GM12892 (cell line): Measurements from ENCODE around the gene MEF2B.

ENCODE experiments used
- POLR2A ChIP-seq: IDR thresholded peaks from 2 replicates; pipeline ENCODE4 v1.6.1; 2011; ENCODE audit warnings: low read depth, low read length, control low read depth
- POLR2AphosphoS5 ChIP-seq: IDR thresholded peaks from 2 replicates; pipeline ENCODE4 v1.6.1; 2011; ENCODE audit warnings: low read depth, low read length, control low read depth

- TF ChIP-seq POLR2A = no peak
- TF ChIP-seq POLR2AphosphoS5 = no peak
Observed at GRCh38 chr19:19103167-19103566, 66.9 kb downstream of the MEF2B start.
